Stimulated activated CD4-positive, alpha-beta T cell treated with anti-CD3 and anti-CD28 coated beads, Interleukin-12 subunit alpha, Interleukin-12 subunit beta, amount 100 ng/mL, for 4 hours (primary cell): ENCODE measurements around the gene SCAI.
"Not testable (repeated sequence)": the region's sequence is repeated elsewhere in the genome, so short reads cannot be mapped to it uniquely, and the experiment has no call there.

Source experiments
- DNase-seq: peaks from one replicate; pipeline ENCODE4 v3.0.0-alpha.2; 2020

Gene SCAI

GRCh38 chr9:125100822-125101221, 42.5 kb downstream of the SCAI start:
- DNase-seq: no peak

GRCh38 chr9:125099816-125100215, 43.5 kb downstream of the SCAI start:
- DNase-seq: no peak

GRCh38 chr9:125095821-125096443, 47.4 kb downstream of the SCAI start:
- no peak for DNase-seq

GRCh38 chr9:125091121-125091520, 52.2 kb downstream of the SCAI start:
- DNase-seq: no peak

- DNase-seq: no peak
Measured at GRCh38 chr9:125089331-125089730, 54.0 kb downstream of the SCAI start.

- no peak for DNase-seq
Measured at GRCh38 chr9:125088752-125089151, 54.6 kb downstream of the SCAI start.

- DNase-seq: no peak
Measured at GRCh38 chr9:125085703-125086477, 57.4 kb downstream of the SCAI start.

GRCh38 chr9:125082197-125082596, 61.1 kb downstream of the SCAI start:
- DNase-seq: not testable (repeated sequence)

GRCh38 chr9:125080797-125081196, 62.5 kb downstream of the SCAI start:
- not testable (repeated sequence) for DNase-seq

- DNase-seq: no peak
Measured at GRCh38 chr9:125079931-125080330, 63.4 kb downstream of the SCAI start.

GRCh38 chr9:125075997-125076396, 67.3 kb downstream of the SCAI start:
- DNase-seq: no peak

GRCh38 chr9:125074976-125075375, 68.4 kb downstream of the SCAI start:
- DNase-seq: no peak

GRCh38 chr9:125066839-125067619, 76.3 kb downstream of the SCAI start:
- DNase-seq: no peak

GRCh38 chr9:125061391-125061790, 81.9 kb downstream of the SCAI start:
- DNase-seq: no peak

GRCh38 chr9:125049212-125050049, 93.9 kb downstream of the SCAI start:
- DNase-seq: no peak

- DNase-seq: no peak
Measured at GRCh38 chr9:125043631-125044030, 99.7 kb downstream of the SCAI start.

GRCh38 chr9:125043148-125043547, 100.2 kb downstream of the SCAI start:
- no peak for DNase-seq

- no peak for DNase-seq
Measured at GRCh38 chr9:125038166-125038565, 105.2 kb downstream of the SCAI start.

- no peak for DNase-seq
Measured at GRCh38 chr9:125028041-125028440, 115.3 kb downstream of the SCAI start.

GRCh38 chr9:125024917-125025316, 118.4 kb downstream of the SCAI start:
- DNase-seq: no peak

GRCh38 chr9:125021069-125021468, 122.3 kb downstream of the SCAI start:
- no peak for DNase-seq

GRCh38 chr9:125015655-125016054, 127.7 kb downstream of the SCAI start:
- DNase-seq: not testable (repeated sequence)

GRCh38 chr9:125012013-125012412, 131.3 kb downstream of the SCAI start:
- DNase-seq: not testable (repeated sequence)
